WTC11 (cell line): Measurements from ENCODE around the gene BNC2. TPM values are rescaled to one million over a fixed set of nuclear protein-coding genes. Genes with fewer than 3 reads are reported as not detected.

Experiments used
- ATAC-seq: fragments of 200-7000 bp; cut with Tn5 transposase; 2 replicates; pipeline ENCODE4 v1.10.0; 2021; ENCODE audit warnings: mild to moderate bottlenecking, moderate library complexity
- CTCF ChIA-PET: fragments of 300-600 bp; sonication (Branson Sonifier 250); formaldehyde crosslinking; loops from one replicate; lab custom pipeline; 2021; ENCODE audit warnings: antibody characterized with exemption; lab: Charles Lee
- POLR2A ChIA-PET: fragments of 350-600 bp; sonication (Branson Sonifier 250); formaldehyde crosslinking; loops from one replicate; lab custom pipeline; 2021; ENCODE audit warnings: antibody characterized with exemption; lab: Charles Lee
- DNase-seq: peaks from one replicate; pipeline ENCODE4 v3.0.0; 2021; ENCODE audit warnings: low spot score
- H3K27ac Mint-ChIP-seq: 2 replicates; pipeline ENCODE4 v1.8.0; 2021; ENCODE audit warnings: mixed read lengths
- H3K27me3 Mint-ChIP-seq: 2 replicates; pipeline ENCODE4 v1.8.0; 2021; ENCODE audit warnings: low read depth, mild to moderate bottlenecking, moderate library complexity, mixed read lengths
- H3K36me3 Mint-ChIP-seq: 2 replicates; pipeline ENCODE4 v1.8.0; 2021; ENCODE audit warnings: mixed read lengths
- H3K4me1 Mint-ChIP-seq: 2 replicates; pipeline ENCODE4 v1.8.0; 2022; ENCODE audit warnings: mixed read lengths
- H3K4me3 Mint-ChIP-seq: 2 replicates; pipeline ENCODE4 v1.8.0; 2021; ENCODE audit warnings: mild to moderate bottlenecking, moderate library complexity, mixed read lengths
- H3K9me3 Mint-ChIP-seq: 2 replicates; pipeline ENCODE4 v1.8.0; 2021; ENCODE audit warnings: mixed read lengths
- ATF1 ChIP-seq: sonication (generic); formaldehyde crosslinking; IDR thresholded peaks from 2 replicates; pipeline ENCODE4 v1.8.1; 2023; ENCODE audit warnings: mild to moderate bottlenecking, moderate library complexity, missing genetic modification reagents
- CBFB ChIP-seq: sonication (generic); formaldehyde crosslinking; IDR thresholded peaks from 2 replicates; pipeline ENCODE4 v1.8.1; 2022; ENCODE audit warnings: mild to moderate bottlenecking, low read depth, missing genetic modification reagents
- ETV6 ChIP-seq: sonication (generic); formaldehyde crosslinking; IDR thresholded peaks from 2 replicates; pipeline ENCODE4 v1.8.1; 2022; ENCODE audit warnings: mild to moderate bottlenecking, missing genetic modification reagents
- FOXJ3 ChIP-seq: sonication (generic); formaldehyde crosslinking; IDR thresholded peaks from 2 replicates; pipeline ENCODE4 v1.9.0; 2021; ENCODE audit warnings: missing genetic modification reagents, mild to moderate bottlenecking, borderline replicate concordance
- GTF2I ChIP-seq: fragments of 250-450 bp; sonication (Bioruptor Pico); conservative IDR thresholded peaks from 2 replicates; pipeline ENCODE4 v1.4.0; 2021; ENCODE audit warnings: mild to moderate bottlenecking
- HMGA2 ChIP-seq: fragments of 250-450 bp; sonication (Bioruptor Pico); IDR thresholded peaks from 2 replicates; pipeline ENCODE4 v1.4.0; 2021; ENCODE audit warnings: mild to moderate bottlenecking, moderate library complexity
- IRF2 ChIP-seq: sonication (generic); formaldehyde crosslinking; IDR thresholded peaks from 2 replicates; pipeline ENCODE4 v1.8.0; 2022; ENCODE audit warnings: low read depth, missing genetic modification reagents, borderline replicate concordance
- KAT7 ChIP-seq: sonication (generic); formaldehyde crosslinking; IDR thresholded peaks from 2 replicates; pipeline ENCODE4 v1.8.1; 2023; ENCODE audit warnings: missing genetic modification reagents, mild to moderate bottlenecking, borderline replicate concordance
- MXD4 ChIP-seq: fragments of 250-450 bp; sonication (Bioruptor Pico); IDR thresholded peaks from 2 replicates; pipeline ENCODE4 v1.8.0; 2021; ENCODE audit warnings: mild to moderate bottlenecking, moderate library complexity, borderline replicate concordance
- OVOL2 ChIP-seq: fragments of 250-450 bp; sonication (Bioruptor Pico); IDR thresholded peaks from 2 replicates; pipeline ENCODE4 v1.9.0; 2021; ENCODE audit warnings: mild to moderate bottlenecking, borderline replicate concordance
- PRRX2 ChIP-seq: fragments of 250-450 bp; sonication (Bioruptor Pico); IDR thresholded peaks from 2 replicates; pipeline ENCODE4 v1.8.0; 2021; ENCODE audit warnings: mild to moderate bottlenecking
- RELA ChIP-seq: sonication (generic); formaldehyde crosslinking; IDR thresholded peaks from 2 replicates; pipeline ENCODE4 v1.8.1; 2022; ENCODE audit warnings: missing genetic modification reagents, mild to moderate bottlenecking, borderline replicate concordance
- RORB ChIP-seq: fragments of 250-450 bp; sonication (Bioruptor Pico); IDR thresholded peaks from 2 replicates; pipeline ENCODE4 v1.9.0; 2021; ENCODE audit warnings: mild to moderate bottlenecking
- SMAD4 ChIP-seq: sonication (generic); formaldehyde crosslinking; IDR thresholded peaks from 2 replicates; pipeline ENCODE4 v1.8.0; 2022; ENCODE audit warnings: mild to moderate bottlenecking, missing genetic modification reagents
- TCF7 ChIP-seq: sonication (generic); formaldehyde crosslinking; IDR thresholded peaks from 2 replicates; pipeline ENCODE4 v1.8.0; 2022; ENCODE audit warnings: mild to moderate bottlenecking, low read depth, missing genetic modification reagents, moderate library complexity
- ZBTB21 ChIP-seq: sonication (generic); formaldehyde crosslinking; IDR thresholded peaks from 2 replicates; pipeline ENCODE4 v1.8.1; 2023; ENCODE audit warnings: mild to moderate bottlenecking, missing genetic modification reagents, borderline replicate concordance
- ZNF121 ChIP-seq: sonication (generic); formaldehyde crosslinking; IDR thresholded peaks from 2 replicates; pipeline ENCODE4 v1.8.0; 2023; ENCODE audit warnings: missing genetic modification reagents
- ZNF219 ChIP-seq: sonication (generic); formaldehyde crosslinking; IDR thresholded peaks from 2 replicates; pipeline ENCODE4 v1.8.0; 2023; ENCODE audit warnings: missing genetic modification reagents, mild to moderate bottlenecking, borderline replicate concordance
- ZNF416 ChIP-seq: fragments of 250-450 bp; sonication (Bioruptor Pico); IDR thresholded peaks from 2 replicates; pipeline ENCODE4 v1.9.0; 2021; ENCODE audit warnings: mild to moderate bottlenecking, inconsistent platforms
- ZNF671 ChIP-seq: fragments of 250-450 bp; sonication (Bioruptor Pico); IDR thresholded peaks from 2 replicates; pipeline ENCODE4 v1.8.0; 2021; ENCODE audit warnings: mild to moderate bottlenecking
- total RNA-seq: library from RNA; stranded (reverse); gene quantifications from 3 replicates; pipeline ENCODE4 v1.2.3, GENCODE V29; 2021
- TF ChIP-seq, protein P1 (sequence below): fragments of 250-450 bp; sonication (Bioruptor Pico); IDR thresholded peaks from 2 replicates; pipeline ENCODE4 v1.9.0; 2021; ENCODE audit warnings: mild to moderate bottlenecking
- TF ChIP-seq, protein P2 (sequence below): sonication (generic); formaldehyde crosslinking; conservative IDR thresholded peaks from 2 replicates; pipeline ENCODE4 v1.8.1; 2022; ENCODE audit warnings: mild to moderate bottlenecking, missing genetic modification reagents
- TF ChIP-seq, protein P3 (sequence below): sonication (generic); formaldehyde crosslinking; IDR thresholded peaks from 2 replicates; pipeline ENCODE4 v1.8.0; 2022; ENCODE audit warnings: mild to moderate bottlenecking, missing genetic modification reagents
- TF ChIP-seq, protein P4 (sequence below): sonication (generic); formaldehyde crosslinking; IDR thresholded peaks from 2 replicates; pipeline ENCODE4 v1.8.0; 2022; ENCODE audit warnings: missing genetic modification reagents
- TF ChIP-seq, protein P5 (sequence below): sonication (generic); formaldehyde crosslinking; IDR thresholded peaks from 2 replicates; pipeline ENCODE4 v1.8.1; 2022; ENCODE audit warnings: missing genetic modification reagents, borderline replicate concordance

BNC2 gene
- total RNA-seq, 1 experiment from 2014 or later: 33.3 TPM

DNA sequence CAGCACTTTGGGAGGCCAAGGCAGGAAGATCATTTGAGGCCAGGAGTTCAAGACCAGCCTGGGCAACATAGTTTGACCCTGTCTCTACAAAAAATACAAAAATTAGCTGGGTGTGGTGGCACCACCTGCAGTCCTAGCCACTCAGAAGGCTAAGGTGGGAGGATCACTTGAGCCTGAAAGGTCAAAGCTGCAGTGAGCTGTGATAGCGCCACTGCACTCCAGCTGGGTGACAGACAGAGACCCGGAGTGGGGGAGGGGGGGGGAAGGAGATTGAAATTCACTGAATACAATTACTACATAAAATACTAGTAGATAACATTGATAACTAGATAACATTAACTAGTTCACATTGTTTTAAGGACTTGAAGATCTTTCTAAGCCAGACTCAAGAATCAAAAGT lies 345.6 kb downstream of the BNC2 start:
- POLR2A ChIA-PET: no interaction called here
- no peak overlapping the region for H3K27ac Mint-ChIP-seq
- ATAC-seq: peak; percentile 34; the same call in 1 of the 2 replicates

DNA sequence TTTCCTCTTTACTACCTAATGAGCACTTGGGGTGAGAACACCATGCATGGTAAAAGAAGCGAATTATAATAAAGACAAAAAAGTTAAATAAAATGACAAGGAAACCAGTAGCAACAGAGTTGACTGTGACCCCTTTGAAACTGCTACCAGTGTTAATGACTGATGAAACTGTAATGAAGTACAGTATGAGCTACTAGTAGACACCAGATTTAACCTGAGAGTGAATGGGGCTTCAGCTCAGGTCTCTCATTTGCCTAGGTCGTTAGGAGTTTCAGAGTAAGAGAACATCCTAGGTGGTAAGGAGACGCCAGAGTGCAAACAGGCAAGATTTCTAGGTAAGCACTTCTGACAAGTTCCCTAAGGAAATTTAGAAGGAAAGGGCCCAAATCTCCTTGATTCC lies 346.4 kb downstream of the BNC2 start:
- H3K27ac Mint-ChIP-seq: peak overlapping the region; percentile 73

More for the DNA sequence above, 345.6 kb downstream of the BNC2 start:
- Mint-ChIP-seq H3K36me3 (no peaks in the 10 kb centered on the region), H3K27me3 (no peaks in the 10 kb centered on the region), H3K9me3 (no peaks in the 10 kb centered on the region), H3K4me3 (no peak overlapping the region), H3K4me1 (peaks cover 51% of the 10 kb centered on the region)
- DNase-seq: no peak
- TF ChIP-seq, protein P1, sequence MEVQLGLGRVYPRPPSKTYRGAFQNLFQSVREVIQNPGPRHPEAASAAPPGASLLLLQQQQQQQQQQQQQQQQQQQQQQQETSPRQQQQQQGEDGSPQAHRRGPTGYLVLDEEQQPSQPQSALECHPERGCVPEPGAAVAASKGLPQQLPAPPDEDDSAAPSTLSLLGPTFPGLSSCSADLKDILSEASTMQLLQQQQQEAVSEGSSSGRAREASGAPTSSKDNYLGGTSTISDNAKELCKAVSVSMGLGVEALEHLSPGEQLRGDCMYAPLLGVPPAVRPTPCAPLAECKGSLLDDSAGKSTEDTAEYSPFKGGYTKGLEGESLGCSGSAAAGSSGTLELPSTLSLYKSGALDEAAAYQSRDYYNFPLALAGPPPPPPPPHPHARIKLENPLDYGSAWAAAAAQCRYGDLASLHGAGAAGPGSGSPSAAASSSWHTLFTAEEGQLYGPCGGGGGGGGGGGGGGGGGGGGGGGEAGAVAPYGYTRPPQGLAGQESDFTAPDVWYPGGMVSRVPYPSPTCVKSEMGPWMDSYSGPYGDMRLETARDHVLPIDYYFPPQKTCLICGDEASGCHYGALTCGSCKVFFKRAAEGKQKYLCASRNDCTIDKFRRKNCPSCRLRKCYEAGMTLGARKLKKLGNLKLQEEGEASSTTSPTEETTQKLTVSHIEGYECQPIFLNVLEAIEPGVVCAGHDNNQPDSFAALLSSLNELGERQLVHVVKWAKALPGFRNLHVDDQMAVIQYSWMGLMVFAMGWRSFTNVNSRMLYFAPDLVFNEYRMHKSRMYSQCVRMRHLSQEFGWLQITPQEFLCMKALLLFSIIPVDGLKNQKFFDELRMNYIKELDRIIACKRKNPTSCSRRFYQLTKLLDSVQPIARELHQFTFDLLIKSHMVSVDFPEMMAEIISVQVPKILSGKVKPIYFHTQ (CRISPR knock-in tag): no peak
- TF ChIP-seq MXD4 (CRISPR knock-in tag): no peak
- TF ChIP-seq PRRX2: no peak
- no peak for TF ChIP-seq ZNF671 (CRISPR knock-in tag)
- TF ChIP-seq ZNF121: peak; percentile 58
- TF ChIP-seq ETV6 (CRISPR knock-in tag): no peak
- CTCF ChIA-PET: no interaction called here

DNA sequence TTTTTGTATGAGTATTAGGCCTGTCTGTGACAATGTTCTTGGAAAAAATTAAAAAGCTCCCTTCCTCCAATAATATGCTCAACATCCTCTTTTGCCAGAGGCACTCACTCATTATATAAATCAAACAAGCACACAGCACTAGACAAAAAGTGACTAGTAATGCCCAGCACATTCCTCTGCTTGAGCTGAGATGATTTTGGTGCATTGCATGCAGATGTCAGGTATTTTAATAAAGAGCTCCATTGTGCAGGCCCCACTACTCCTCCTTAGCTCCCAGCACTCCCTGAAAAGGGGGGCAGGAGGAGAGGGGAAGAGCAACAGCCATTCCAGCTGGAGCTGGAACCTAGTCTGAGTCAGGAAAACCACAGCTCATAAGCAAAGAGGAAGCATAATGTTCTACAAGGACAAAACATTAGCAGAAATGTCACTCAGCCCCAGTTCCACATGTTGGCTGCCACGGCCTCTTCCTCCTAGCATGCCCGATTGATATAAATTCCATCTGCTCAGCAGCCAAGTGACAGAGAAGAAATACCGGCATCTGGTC lies 348.5 kb downstream of the BNC2 start:
- H3K4me3 Mint-ChIP-seq: no peak overlapping the region
- ChIA-PET CTCF (interaction anchor here (0.6 kb wide), 1 partner anchor 16 kb away, joined by 3 read pairs; no protein-coding TSS in a partner anchor), POLR2A (interaction anchor here (0.6 kb wide), 1 partner anchor 524 kb away, joined by 4 read pairs; no protein-coding TSS in a partner anchor)
- peak overlapping the region; percentile 48 for H3K27ac Mint-ChIP-seq
- peaks cover 73% of the 10 kb centered on the region for H3K4me1 Mint-ChIP-seq
- ATAC-seq (no peak), DNase-seq (no peak)
- H3K9me3 Mint-ChIP-seq: no peaks in the 10 kb centered on the region
- H3K36me3 Mint-ChIP-seq: no peaks in the 10 kb centered on the region
- H3K27me3 Mint-ChIP-seq: no peaks in the 10 kb centered on the region
- TF ChIP-seq IRF2 (CRISPR knock-in tag) (no peak), RELA (CRISPR knock-in tag) (no peak), CBFB (CRISPR knock-in tag) (no peak), FOXJ3 (CRISPR knock-in tag) (no peak), GTF2I (CRISPR knock-in tag) (no peak), ZBTB21 (no peak), RORB (CRISPR knock-in tag) (no peak), KAT7 (no peak), ZNF219 (CRISPR knock-in tag) (no peak), HMGA2 (CRISPR knock-in tag) (no peak)
- TF ChIP-seq, protein P2, sequence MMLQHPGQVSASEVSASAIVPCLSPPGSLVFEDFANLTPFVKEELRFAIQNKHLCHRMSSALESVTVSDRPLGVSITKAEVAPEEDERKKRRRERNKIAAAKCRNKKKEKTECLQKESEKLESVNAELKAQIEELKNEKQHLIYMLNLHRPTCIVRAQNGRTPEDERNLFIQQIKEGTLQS (CRISPR knock-in tag): no peak
- TF ChIP-seq, protein P3, sequence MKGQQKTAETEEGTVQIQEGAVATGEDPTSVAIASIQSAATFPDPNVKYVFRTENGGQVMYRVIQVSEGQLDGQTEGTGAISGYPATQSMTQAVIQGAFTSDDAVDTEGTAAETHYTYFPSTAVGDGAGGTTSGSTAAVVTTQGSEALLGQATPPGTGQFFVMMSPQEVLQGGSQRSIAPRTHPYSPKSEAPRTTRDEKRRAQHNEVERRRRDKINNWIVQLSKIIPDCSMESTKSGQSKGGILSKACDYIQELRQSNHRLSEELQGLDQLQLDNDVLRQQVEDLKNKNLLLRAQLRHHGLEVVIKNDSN (CRISPR knock-in tag): no peak

More for the DNA sequence above, 346.4 kb downstream of the BNC2 start:
- DNase-seq: no peak
- H3K4me3 Mint-ChIP-seq: no peak overlapping the region
- no peaks in the 10 kb centered on the region for H3K27me3 Mint-ChIP-seq
- ChIA-PET CTCF (no interaction called here), POLR2A (no interaction called here)
- H3K4me1 Mint-ChIP-seq: peaks cover 58% of the 10 kb centered on the region
- H3K36me3 Mint-ChIP-seq: no peaks in the 10 kb centered on the region
- TF ChIP-seq SMAD4 (CRISPR knock-in tag) (no peak), ATF1 (CRISPR knock-in tag) (no peak), OVOL2 (CRISPR knock-in tag) (no peak), TCF7 (CRISPR knock-in tag) (no peak), ZNF416 (CRISPR knock-in tag) (no peak)
- TF ChIP-seq, protein P4, sequence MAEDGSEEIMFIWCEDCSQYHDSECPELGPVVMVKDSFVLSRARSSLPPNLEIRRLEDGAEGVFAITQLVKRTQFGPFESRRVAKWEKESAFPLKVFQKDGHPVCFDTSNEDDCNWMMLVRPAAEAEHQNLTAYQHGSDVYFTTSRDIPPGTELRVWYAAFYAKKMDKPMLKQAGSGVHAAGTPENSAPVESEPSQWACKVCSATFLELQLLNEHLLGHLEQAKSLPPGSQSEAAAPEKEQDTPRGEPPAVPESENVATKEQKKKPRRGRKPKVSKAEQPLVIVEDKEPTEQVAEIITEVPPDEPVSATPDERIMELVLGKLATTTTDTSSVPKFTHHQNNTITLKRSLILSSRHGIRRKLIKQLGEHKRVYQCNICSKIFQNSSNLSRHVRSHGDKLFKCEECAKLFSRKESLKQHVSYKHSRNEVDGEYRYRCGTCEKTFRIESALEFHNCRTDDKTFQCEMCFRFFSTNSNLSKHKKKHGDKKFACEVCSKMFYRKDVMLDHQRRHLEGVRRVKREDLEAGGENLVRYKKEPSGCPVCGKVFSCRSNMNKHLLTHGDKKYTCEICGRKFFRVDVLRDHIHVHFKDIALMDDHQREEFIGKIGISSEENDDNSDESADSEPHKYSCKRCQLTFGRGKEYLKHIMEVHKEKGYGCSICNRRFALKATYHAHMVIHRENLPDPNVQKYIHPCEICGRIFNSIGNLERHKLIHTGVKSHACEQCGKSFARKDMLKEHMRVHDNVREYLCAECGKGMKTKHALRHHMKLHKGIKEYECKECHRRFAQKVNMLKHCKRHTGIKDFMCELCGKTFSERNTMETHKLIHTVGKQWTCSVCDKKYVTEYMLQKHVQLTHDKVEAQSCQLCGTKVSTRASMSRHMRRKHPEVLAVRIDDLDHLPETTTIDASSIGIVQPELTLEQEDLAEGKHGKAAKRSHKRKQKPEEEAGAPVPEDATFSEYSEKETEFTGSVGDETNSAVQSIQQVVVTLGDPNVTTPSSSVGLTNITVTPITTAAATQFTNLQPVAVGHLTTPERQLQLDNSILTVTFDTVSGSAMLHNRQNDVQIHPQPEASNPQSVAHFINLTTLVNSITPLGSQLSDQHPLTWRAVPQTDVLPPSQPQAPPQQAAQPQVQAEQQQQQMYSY (CRISPR knock-in tag): no peak
- TF ChIP-seq, protein P5, sequence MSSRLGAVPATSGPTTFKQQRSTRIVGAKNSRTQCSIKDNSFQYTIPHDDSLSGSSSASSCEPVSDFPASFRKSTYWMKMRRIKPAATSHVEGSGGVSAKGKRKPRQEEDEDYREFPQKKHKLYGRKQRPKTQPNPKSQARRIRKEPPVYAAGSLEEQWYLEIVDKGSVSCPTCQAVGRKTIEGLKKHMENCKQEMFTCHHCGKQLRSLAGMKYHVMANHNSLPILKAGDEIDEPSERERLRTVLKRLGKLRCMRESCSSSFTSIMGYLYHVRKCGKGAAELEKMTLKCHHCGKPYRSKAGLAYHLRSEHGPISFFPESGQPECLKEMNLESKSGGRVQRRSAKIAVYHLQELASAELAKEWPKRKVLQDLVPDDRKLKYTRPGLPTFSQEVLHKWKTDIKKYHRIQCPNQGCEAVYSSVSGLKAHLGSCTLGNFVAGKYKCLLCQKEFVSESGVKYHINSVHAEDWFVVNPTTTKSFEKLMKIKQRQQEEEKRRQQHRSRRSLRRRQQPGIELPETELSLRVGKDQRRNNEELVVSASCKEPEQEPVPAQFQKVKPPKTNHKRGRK (CRISPR knock-in tag): no peak
- H3K9me3 Mint-ChIP-seq: no peaks in the 10 kb centered on the region
- no peak; the same call in 1 of the 2 replicates for ATAC-seq
